NCI-H1436 treated with DMSO at 0.1 percent for 48 hours (cell line): ENCODE results near the gene ZNF536.

Experiments
- DNase-seq: peaks from one replicate; lab custom pipeline; 2025; lab: John Stamatoyannopoulos, UW

The ZNF536 gene

GRCh38 chr19:30371960-30372824, at the start of gene ZNF536:
ZNF536 (plus strand) TSS chr19:30372384; CDS start chr19:30443563, 71,179 bp downstream.
- no peak for DNase-seq

DNA sequence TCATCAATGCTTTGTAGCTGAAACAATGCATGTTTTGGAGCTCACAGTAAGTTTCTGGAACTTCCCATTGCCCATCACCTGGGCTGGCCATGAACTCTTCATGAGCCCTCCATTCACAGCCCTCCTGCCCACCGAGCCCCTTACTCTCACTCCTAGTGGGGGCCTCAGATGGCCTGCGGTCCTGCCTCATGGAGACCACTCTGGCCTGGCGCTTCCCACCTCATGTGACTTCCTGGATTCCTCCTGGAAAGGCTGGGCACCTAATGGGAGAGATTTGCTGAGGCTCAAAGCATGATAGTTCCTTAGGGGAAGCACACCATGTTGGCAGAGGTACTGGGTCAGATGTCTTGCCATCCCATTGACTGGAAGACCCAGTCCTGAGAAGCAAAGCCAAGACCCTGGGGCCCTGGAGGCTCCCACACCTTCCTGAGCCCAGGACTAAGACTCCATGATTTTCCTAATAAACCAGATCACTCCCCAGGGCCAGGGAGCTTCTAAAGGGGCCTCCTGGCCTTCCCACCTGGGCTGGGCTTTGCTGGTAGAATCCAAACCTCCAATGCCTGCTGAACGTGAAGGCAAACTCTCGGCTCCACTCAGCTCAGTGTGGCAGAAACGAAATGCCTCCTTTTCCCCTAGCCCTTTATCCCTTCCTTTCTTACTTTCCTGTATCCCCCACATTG, 49.4 kb upstream of the ZNF536 start:
- no peak for DNase-seq

DNA sequence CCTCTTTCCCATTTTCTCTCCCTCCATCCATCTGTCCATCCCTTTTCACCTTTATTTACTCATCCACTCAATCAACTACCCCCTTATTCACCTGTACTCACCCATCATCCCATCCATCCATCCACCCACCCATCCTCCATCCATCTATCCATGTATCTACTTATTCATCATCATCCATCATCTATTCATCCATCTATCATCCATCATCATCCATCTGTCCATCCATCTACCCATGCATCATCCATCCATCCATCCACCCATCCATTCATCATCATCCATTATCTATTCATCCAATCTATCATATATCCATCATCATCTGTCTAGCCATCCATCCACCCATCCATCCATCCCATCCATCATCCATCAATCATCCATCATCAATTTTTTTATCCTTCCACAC, 48.3 kb upstream of the ZNF536 start:
- no peak for DNase-seq

DNA sequence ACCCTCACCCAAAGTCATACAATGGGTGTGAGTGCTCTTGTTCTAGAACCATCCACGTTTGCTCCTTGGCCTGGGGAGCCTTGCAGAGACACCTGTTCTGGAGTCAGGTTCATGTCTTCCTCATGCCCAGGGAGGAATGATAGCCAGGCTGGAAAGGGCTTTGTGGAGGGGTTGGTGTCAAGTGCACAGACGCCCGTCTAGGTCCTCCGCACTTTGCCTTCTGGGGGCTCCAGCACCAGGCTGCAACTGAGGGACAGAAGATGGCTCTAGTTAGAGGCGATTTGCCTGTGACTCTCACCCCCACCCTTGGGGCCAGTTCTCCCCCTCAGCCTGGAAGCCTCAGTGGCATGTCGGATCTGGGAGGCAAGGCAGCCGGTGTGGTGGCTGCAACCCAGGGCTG, 47.2 kb upstream of the ZNF536 start:
- DNase-seq = no peak

DNA sequence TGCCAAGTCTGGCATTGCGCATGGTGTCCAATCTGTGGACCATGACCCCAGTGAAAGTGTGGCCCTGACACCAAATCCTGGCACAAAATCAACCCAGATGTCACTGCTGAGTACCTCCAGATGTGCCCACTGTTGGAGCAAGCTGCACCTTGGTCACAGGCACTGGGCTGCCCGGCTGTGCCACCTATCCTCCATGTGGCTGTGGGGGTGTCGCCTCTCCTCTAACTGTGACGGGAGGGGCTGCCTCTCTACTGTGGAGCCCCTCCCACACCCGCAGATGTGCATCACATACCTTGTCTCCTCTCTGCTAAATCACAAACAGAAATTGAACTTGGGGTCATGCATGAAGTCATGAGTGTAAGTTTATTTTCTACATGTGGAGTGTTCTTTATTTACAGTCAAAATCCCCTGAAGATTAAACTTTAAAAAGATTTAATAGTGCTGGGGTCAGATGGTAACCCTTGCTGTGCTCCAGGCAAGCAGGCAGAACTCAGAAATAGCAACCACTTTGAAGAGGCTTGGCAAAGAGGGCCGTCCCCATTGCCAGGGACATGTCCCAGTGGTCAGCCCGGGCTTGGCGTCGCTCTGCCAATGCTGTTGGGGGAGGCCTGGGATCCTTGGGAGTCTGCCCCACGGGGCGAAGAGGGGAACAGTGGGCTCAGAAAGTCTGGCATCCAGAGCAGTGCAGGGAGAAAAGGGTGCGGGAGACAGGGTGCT, 46.4 kb upstream of the ZNF536 start:
- no peak for DNase-seq

GRCh38 chr19:30326393-30326710, 45.8 kb upstream of the ZNF536 start:
- no peak for DNase-seq

- DNase-seq = no peak
Observed at GRCh38 chr19:30327331-30327730, 44.9 kb upstream of the ZNF536 start.

DNA sequence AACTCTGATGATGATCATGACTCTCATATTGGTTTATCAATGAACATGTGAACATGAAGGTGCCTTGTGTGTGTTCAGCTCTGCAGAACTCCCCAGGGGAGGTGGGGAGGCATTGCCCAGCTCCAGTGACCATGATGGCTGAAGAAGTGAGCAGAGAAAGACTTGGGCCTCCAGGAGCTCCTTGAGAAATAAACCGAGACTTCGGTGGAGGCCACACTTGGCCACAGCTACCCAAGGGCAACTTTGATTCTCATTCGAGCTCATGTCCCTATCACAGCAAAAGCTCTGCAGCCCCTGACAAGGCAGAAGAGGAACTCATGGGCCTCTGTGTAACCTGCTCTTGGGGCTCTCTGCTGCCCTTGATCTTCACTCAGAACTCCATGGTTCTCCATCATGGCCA, 44.1 kb upstream of the ZNF536 start:
- DNase-seq = no peak

DNA sequence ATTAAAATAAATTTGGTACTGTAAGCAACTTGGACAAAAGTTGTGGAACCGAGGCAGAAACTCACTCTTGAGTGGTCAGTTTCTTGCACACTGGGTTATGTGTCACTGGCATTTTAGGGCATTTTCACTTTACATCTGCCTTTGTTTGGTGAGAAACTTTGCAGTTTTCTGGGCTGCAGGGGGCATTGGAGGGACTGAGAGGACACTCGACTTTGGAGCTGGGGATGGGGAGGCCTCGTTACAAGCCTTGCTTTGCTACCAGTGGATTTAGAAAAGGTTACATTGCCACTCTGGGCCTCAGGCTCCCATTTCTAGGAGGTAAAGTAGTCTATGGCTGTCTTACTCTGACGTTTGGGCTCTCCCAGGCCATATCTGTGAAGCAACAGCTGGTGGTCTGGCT, 41.9 kb upstream of the ZNF536 start:
- DNase-seq = no peak

DNA sequence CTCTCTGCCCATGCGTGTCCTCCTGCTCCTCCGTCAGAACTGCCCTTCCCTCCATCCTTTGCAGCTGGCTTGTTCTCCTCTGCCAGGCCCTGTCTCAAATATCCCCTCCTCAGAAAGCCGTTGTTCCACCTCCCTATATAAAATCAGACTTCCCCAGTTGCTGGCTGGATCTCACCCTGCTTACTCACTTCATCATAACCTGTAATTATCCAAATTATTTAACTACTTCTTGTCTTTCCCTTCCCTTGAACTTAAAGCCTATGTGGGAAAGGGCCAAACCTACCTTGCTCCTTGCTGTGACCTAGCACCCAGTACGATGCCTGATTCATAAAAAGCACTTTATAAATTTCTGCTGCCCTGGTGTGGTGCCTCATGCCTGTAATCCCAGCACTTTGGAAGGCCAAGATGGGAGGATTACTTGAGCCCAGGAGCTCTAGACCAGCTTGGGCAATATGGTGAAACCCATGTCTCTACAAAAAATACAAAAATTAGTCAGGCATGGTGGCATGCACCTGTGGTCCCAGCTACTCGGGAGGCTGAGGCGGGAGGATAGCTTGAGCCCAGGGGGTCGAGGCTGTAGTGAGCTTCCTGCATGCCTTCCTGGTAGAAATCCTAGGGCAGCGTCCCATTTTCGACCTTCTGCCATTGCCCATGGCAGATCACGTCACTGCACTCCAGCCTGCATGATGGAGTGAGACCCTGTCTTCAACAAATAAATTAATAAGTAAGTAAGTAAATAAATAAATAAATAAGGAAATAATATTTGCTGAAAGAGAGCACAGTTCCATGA, 39.5 kb upstream of the ZNF536 start:
- no peak for DNase-seq

GRCh38 chr19:30333291-30334065, 38.7 kb upstream of the ZNF536 start:
- DNase-seq = no peak

DNA sequence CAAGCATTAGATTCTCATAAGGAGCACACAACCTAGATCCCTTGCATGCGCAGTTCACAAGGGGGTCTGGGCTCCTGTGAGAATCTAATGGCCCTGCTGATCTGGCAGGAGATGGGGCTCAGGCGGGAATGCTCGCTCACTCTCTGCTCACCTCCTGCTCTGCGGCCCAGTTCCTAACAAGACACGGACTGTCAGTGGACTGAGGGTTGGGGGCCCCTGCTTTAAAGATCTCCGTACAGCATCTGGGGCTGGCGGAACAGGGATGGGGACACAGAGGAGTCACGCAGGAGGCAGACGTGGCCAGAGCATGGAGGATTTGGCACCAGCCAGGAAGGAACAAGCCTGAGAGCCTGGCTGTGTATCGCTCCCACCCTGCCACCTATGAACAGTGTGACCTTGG, 37.3 kb upstream of the ZNF536 start:
- no peak for DNase-seq

GRCh38 chr19:30335306-30335886, 36.8 kb upstream of the ZNF536 start:
- DNase-seq = no peak

DNA sequence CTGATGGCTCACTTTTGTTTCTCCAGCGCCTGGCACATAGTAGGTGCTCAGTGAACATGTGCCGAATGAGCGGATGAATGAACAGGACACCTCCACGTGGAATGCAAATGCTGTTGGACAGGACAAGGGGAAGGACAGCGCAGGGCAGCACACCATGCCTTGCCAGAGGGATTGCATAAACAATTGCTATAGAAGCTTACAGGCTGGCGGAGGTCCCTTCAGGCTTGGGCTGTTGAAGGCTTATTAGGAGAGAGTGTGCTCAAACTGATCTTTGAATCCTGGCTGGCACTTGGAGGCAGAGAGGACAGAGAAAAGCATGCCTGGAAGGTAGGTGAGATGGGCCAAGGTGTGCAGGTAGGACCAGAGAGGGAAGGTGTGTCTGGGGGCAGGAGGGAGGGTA, 35.9 kb upstream of the ZNF536 start:
- DNase-seq = no peak

DNA sequence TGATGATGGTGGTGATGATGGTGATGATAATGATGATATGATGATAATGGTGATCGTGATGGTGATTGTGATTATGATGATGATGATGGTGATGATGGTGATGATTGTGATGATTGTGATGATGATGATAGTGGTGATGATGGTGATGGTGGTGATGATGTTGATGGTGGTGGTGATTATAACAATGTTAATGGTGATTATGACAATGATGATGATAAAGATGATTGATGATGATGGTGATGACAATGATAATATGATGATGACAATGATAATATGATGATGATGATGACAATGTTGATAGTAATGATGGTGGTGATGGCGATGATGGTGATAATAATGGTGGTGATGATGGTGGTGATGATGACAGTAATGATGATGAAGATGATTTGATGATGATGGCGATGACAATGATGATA, 34.1 kb upstream of the ZNF536 start:
- no peak for DNase-seq

DNA sequence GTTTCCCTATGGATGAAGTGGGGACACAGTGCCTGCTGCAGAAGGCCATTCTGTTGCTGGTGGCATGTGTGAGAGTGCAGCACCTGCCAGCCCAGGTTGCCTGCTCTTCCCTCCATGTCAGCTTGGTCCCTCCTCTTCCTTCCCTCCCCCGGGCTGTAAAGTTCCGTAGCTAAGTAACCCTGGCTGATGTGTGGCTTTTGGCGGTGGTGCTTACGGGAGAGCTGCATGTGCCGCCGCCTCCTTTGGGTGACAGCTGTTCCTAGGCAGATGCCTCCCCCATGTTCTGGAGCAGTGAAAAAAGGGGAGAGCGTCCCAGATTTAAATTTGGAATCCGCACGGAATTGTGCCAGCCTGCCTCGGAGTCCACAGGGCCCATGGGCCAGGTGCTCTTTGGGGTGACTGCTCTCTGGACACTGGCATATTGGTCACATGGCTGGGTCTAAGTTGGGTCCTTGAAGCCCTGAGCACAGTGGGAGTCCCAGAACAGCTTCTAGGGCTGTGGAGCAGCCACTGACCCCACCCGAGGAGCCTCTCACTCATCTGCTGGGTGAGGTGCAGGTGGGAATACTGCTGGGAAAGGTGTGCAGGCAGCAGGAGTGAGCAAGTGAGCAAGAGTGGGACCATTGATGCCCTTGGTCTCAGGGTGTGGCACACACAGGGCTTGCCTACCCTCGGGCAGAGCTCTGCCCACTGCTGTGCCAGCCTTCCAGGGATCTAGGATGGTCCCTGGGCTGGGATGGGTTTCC, 33.1 kb upstream of the ZNF536 start:
- DNase-seq = no peak

DNA sequence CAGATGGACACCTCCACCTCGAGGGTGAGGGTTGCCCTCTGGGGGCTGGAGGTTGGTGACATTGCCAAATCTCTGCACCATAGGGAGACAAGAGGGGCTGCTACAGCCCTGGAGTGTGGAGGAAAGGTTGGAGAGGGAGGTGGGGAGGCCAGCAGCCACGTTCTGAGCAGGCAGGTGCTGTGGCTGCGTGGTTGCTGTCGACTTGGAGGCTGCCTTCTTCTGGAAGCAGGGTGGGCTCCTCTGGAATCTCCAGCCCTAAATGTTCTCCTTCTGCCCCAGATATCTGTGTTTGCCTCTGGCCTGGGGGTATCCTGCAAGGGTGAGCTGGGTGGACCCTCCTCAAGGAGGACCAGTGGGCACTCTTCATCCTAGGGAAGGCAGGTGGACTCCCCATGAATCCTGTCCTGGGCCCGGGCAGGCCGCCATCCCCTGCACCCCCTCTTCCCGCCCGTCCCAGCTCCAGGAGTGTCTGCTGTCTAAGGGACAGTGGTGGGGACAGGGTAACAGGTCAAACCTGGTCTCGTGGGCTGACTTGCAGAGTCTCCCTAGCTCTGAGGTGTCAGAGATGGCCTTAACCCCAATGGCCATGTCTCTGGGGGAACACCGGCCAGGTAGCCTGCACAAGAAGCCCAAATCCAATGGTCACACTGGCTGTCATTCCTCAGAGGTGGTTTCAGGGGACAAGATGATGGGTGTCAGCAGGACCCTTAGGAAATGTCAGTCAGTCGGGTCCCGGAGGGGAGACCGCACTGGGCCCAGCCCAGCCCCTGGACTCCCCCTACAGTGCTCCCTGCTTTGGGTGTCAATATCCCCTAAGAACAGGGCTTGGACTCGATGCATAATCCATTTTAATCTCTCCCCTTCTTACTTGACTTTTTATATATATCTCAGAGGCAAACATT, 32.3 kb upstream of the ZNF536 start:
- no peak for DNase-seq

GRCh38 chr19:30340771-30341561, 31.2 kb upstream of the ZNF536 start:
- DNase-seq = no peak
